ENCODE results near the gene CKAP4.

The CKAP4 gene

DNA sequence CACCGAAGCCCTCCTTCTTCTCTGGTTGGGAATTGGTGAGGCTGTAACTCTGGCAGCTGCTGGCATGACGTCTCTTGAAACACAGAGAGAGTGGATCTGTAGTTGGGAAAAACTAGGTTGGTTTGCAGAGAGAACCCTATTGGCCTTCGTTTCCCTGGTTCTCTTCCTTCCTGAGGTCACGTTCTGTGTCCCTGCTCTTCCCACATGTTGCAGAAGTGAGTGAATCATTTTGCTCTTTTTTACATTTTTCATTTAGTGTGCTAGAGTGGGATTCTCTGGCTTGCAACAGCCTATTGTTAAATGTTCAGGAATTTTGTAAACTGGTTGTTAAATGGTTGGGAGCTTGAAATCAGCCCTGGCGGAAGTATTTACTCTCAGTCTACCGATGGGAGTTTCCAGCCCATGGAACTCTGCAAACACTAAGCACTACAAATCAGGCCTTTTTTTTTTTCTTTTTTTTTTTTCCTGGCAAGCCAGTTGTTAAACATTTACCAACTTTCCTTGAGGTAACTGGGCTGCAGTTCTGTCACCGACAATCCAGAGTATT, 26.8 kb upstream of the CKAP4 start:
- DNase-seq (ENCODE audit: low read depth): no peak

- no peak for DNase-seq (ENCODE audit: low read depth)
Observed at GRCh38 chr12:106274012-106274411, 26.2 kb upstream of the CKAP4 start.

- no peak for DNase-seq (ENCODE audit: low read depth)
Observed at GRCh38 chr12:106273491-106273890, 25.7 kb upstream of the CKAP4 start.

GRCh38 chr12:106271575-106272505, 24.0 kb upstream of the CKAP4 start:
- no peak for DNase-seq (ENCODE audit: low read depth)

DNA sequence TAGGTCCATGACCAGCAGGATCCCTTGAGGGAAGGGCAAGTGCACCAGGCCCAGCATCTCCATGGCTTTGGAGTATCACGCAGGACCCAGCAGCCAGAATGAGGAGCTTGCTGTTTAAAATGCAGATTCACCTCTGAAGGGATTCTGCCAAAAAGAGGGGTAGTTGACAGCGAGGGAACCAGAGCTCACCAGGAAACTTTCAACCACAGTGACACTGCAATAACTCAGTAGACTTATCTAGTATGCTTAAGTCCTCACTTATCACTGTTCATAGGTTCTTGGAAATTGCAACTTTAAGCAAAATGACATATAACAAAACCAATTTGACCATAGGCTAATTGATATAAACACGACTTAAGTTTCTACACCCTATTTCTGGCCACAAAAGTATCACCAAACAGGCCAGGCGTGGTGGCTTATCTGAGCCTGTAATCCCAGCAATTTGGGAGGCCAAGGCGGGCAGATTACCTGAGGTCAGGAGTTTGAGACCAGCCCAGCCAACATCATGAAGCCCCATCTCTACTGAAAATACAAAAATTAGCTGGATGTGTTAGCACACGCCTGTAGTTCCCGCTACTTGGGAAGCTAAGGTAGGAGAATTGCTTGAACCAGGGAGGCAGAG, 21.4 kb upstream of the CKAP4 start:
- no peak for DNase-seq (ENCODE audit: low read depth)

DNA sequence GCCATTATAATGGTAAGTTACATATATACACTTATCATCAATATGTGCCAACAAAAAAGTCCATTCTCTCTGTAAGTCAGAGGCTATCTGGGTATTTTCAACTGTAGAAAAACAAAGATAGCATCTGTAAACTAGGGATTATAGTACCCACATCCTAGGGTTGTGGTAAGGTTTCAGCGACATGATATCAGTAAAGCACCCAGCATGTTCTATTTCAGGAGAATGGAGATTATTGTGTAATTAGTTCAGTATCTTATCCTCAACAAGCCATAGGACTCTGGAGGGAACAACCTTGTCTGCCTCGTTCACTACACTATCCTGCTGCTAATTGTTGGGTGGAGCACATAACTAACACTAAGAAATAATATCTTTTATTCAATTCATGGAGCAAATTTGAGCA, 19.7 kb upstream of the CKAP4 start:
- DNase-seq (ENCODE audit: low read depth): no peak

DNA sequence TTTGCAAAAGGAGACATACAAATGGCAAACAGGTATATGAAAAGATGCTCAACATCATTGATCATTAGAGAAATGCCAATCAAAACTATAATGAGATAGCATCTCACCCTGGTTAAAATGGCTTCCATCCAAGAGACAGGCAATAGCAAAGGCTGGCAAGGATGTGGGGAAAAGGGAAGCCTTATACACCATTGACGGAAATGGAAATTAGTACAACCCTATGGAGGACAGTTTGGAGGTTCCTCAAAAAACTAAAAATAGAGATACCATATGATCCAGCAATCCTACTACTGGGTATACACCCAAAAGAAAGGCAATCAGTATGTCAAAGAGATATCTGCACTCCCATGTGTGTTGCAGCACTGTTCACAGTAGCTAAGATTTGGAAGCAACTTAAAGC, 17.3 kb upstream of the CKAP4 start:
- no peak for DNase-seq (ENCODE audit: low read depth)

DNA sequence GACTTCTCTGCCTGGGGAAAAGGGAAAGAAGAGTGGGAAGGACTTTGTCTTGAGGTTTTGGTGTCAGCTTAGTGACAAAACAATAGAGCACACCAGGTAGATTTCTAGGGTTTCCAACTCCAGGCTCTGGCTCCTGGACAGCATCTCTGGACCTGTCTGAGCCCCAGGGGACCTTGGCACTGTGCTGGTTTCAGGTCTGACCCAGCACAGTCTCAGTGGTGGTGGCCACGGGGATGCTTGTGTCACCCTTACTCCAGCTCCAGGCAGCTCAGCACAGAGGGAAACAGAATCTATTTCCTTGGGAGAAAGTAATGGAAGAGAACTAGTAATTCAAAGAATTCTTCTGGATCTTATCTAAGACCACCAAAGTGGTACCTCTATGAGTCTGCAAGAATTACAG, 11.1 kb upstream of the CKAP4 start:
- DNase-seq (ENCODE audit: low read depth): no peak

DNA sequence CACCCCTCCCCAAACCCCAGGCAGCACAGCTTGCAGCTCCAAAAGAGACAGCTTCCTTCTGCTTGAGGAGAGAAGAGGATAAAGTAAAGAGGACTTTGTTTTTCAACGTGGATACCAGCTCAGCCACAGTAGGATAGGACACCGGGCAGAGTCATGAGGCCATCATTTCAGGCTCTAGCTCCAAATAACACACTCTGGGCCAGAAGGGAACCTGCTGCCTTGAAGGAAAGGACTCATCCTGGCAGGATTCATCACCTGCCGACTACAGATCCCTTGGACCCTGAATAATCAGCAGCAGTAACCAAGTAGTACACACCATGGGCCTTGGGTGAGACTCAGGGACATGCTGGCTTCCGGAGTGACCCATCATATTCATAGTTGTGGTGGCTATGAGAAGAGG, 10.4 kb upstream of the CKAP4 start:
- no peak for DNase-seq (ENCODE audit: low read depth)

DNA sequence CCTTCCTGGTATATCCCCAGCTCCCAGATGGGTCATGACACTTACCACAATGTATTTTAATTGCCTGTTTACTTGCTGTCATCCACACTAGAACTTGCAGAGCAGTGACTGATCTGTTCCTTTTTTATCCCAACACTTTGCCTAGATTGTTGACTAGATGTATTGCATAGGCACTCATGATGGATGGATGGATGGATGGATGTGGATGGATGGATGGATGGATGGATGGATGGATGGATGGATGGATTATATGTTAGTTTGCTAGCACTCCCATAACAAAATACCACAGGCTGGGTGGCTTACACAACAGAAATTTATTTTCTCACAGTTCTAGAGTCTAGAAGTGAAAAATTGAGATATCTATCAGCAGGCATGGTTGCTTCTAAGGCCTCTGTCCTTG, 8.7 kb upstream of the CKAP4 start:
- no peak for DNase-seq (ENCODE audit: low read depth)

GRCh38 chr12:106255952-106256351, 8.1 kb upstream of the CKAP4 start:
- DNase-seq (ENCODE audit: low read depth): no peak

DNA sequence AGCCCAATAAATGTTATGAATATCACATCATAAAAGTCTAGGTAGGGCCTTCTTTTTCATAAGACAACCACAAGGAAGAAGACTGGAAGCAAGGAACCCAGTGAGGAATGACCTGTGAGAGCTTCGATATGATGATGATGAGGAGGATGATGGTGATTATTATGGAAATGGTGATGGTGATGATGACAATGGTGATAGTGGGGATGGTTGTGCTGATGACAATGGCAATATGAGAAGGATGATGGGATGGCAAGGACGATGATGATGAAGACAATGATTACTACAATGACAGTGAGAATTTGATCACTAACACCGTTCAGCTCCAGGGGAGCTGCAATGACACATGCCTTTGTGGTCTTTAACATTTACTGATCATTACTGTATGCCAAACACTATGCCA, 7.7 kb upstream of the CKAP4 start:
- no peak for DNase-seq (ENCODE audit: low read depth)

GRCh38 chr12:106254724-106255123, 6.9 kb upstream of the CKAP4 start:
- DNase-seq (ENCODE audit: low read depth): no peak

GRCh38 chr12:106251631-106252455, 4.0 kb upstream of the CKAP4 start:
- peak; percentile 40 for DNase-seq (ENCODE audit: low read depth)

DNA sequence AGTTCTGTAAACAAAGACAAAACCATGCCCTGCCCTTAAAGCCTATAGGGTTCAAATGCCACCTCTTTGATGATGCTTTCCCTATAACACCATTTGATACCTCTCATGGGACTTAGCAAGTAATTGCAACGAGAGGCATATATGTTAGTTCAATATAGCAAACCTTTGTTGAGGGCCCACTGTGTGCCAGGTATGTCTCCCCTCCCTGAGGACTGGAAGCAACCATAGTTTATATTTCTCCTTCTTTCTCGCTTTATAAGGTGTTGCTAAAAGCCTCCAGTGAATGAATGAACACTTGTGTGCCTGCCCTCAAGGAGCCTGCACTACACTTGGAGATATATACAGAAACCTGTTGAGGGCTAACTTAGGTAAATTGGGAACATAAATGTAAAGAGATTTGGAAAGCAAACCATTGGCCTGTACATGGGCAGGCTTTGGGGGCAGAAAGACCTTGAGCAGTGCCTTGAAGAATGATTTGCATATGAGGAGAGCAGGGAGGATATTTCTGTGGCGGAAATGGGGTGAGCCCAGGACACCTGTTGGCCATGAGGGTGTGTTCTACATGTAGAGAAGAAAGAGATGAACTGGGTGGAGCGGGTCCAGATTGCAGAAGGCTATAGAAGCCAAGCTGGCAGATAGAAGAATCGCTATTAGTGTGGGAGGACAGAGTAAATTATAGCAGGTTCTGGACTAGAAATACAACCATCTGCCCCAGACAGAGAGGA, 1.8 kb upstream of the CKAP4 start:
- no peak for DNase-seq (ENCODE audit: low read depth)

DNA sequence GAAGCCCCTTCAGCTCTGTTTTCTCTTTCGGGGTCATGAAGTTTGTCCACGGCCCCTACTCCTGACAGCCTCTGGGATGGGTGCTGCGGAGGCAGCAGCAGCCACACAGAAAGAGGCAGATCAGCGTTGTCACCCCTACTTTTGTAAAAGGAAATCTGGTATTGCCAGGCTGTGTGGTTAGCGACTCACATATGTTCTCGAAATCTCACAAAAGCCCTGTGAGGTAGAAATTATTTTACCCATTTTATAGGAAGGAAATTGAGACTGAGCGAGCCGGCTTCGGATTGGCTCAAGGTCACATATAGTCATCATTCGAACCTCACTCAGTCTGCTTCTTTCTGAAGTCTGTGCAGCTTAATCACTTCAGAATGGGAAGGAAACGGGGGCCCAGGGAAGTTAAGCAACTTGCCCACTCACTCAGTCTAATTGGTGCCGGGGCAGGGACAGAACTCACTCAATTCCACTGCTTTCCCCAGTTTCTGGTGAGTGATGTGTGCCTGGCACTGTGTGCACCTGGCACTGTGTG, 1.1 kb upstream of the CKAP4 start:
- DNase-seq (ENCODE audit: low read depth): peak; percentile 78

DNA sequence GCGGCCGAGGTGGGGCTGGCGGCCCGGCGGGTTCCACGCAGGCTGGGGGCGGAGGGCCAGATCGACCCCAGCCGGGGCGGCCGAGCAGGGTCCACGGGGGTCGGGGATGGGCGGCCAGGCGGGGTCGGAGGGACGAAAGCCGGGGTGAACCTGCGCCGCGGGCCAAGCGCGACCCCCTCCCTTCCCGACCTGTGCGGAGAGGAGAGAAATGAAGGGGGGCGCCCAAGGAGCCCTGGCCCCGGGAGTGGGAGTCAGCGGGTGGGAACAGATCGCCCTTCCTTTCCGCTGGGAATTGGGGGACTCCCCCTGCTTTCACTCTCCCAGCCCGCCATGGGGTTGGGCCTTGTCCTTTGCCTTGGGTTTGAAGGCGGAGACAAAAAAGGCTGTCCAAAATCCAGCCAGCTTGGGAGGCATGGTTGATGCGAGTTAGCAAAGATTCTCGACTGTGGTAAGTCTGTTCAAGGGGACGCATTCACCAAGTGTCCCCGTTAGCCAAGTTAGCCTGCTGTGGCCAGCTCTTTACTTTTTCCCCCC, 559 bp upstream of the CKAP4 start:
- peak; percentile 76 for DNase-seq (ENCODE audit: low read depth)

DNA sequence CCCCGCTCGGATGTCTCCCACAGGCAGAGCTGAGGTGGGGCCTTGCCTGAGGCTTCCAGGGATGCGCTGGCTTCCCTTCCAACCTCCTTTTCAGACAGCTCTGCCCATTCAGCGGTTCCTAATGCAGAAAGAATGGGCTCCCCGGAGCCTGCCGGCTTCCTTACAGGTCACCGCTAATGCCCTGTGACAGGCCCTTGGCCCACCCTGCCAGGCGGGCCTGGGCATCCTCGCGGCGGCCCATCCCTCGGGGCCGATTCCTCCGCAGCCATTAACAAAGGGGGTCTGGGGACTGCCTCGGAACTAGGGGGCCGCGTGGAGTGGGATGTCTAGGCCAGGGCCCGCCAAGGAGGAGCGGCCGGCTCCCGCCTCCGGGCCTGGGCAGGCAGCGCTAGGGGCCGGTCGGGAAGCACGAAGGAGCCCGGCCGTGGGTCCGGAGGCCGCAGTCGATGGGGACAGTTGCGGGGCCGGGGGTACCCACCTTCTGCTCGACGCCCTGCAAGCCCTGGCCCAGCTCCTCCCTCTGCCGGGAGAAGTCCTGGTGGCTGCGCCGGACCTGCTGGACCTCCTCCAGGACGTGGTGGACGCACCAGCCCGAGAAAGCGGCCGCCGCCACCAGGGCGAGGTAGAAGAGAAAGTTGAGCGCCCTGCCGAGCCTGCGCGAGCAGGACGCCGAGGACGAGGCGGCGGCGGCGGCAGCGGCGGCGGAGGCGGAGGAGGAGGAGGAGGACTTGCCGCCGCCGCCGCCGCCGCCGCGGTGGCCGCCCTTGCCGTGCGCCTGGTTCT, 738 bp downstream of the CKAP4 start:
- DNase-seq (ENCODE audit: low read depth): peak; percentile 76

DNA sequence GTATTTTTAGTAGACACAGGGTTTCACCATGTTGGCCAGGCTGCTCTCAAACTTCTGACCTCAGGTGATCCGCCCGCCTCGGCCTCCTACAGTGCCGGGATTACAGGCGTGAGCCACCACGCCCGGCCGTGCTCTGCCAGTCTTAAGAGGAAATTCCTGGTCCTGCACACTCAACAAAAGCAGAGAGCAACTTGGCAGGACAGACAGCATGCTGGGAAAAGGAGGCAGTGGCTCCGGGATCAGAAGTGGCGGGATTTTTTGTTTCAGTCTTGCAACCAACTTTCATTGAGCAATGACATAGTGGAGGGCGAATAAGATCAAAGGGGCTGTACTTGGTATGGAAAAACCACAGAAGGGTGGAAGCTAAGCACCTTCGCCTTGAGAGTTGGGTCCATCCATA, 2.1 kb downstream of the CKAP4 start:
- peak; percentile 83 for DNase-seq (ENCODE audit: low read depth)

DNA sequence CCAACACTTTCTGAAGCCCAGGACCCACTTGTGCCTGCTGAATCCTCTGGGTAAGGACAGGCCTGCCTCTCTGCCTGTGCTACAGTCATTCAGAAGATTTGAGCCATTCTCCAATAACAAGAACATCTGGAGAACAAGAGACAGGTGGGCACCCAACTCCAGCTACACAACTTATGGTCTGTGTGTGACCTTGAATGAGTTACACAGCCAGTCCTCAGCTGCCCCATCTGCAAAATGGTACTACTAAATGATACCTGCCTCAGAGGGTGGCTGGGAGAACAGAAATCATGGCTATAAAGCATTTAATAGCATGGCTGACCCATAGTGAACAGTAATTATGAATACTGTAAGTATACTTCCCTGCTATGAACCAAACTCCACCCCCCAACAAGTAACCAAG, 4.2 kb downstream of the CKAP4 start:
- DNase-seq (ENCODE audit: low read depth): no peak

Measured in iris pigment epithelial cell (primary cell).